NT2/D1 (cell line): ENCODE results near the gene KANSL1.

Source experiments
- DNase-seq: peaks from one replicate; pipeline ENCODE4 v3.0.0-alpha.2; 2011; ENCODE audit warnings: low read depth, low spot score
- H3K27me3 ChIP-seq: 2 replicates; pipeline ENCODE4 v1.6.0; 2011; ENCODE audit warnings: mild to moderate bottlenecking; ENCODE audit not compliant: insufficient read length, insufficient read depth
- H3K36me3 ChIP-seq: 2 replicates; pipeline ENCODE4 v1.6.1; 2011; ENCODE audit warnings: mild to moderate bottlenecking, low read length, mixed read lengths; ENCODE audit not compliant: insufficient read depth, insufficient read length
- H3K4me1 ChIP-seq: 2 replicates; pipeline ENCODE4 v1.5.1; 2011; ENCODE audit not compliant: insufficient read depth, insufficient read length
- H3K4me3 ChIP-seq: 2 replicates; pipeline ENCODE4 v1.5.1; 2011; ENCODE audit warnings: low read depth; ENCODE audit not compliant: insufficient read length
- H3K9ac ChIP-seq: 2 replicates; pipeline ENCODE4 v1.6.0; 2011; ENCODE audit warnings: low read depth; ENCODE audit not compliant: insufficient read length
- H3K9me3 ChIP-seq: 2 replicates; pipeline ENCODE4 v1.5.1; 2011; ENCODE audit warnings: mild to moderate bottlenecking, low read length; ENCODE audit not compliant: insufficient read depth
- SUZ12 ChIP-seq: IDR thresholded peaks from 2 replicates; pipeline ENCODE4 v1.6.1; 2011; ENCODE audit not compliant: insufficient read length, insufficient read depth; ENCODE audit errors: extremely low read depth
- YY1 ChIP-seq: IDR thresholded peaks from 2 replicates; pipeline ENCODE4 v1.6.1; 2011; ENCODE audit not compliant: insufficient read length, insufficient read depth
- ZNF274 ChIP-seq: IDR thresholded peaks from 2 replicates; pipeline ENCODE4 v1.6.1; 2011; ENCODE audit warnings: mild to moderate bottlenecking, low read depth, low read length

KANSL1 gene

GRCh38 chr17:45982791-45983613, 210.2 kb downstream of the KANSL1 start:
- peaks cover 13% of the 10 kb centered on the region for H3K4me1 ChIP-seq
- no peak overlapping the region for H3K9ac ChIP-seq
- H3K36me3 ChIP-seq: no peaks in the 10 kb centered on the region
- no peaks in the 10 kb centered on the region for H3K9me3 ChIP-seq
- no peak overlapping the region for H3K4me3 ChIP-seq
- TF ChIP-seq ZNF274 (no peak), YY1 (no peak), SUZ12 (no peak)
- no peak for DNase-seq
- peaks cover 2% of the 10 kb centered on the region for H3K27me3 ChIP-seq

- Histone ChIP-seq H3K9ac (no peak overlapping the region), H3K27me3 (peaks cover 2% of the 10 kb centered on the region), H3K4me1 (peaks cover 13% of the 10 kb centered on the region), H3K4me3 (no peak overlapping the region), H3K36me3 (no peaks in the 10 kb centered on the region), H3K9me3 (no peaks in the 10 kb centered on the region)
- no peak for DNase-seq
- TF ChIP-seq SUZ12 (no peak), YY1 (no peak), ZNF274 (no peak)
These were observed 211.9 kb downstream of the KANSL1 start for GRCh38 chr17:45981306-45981705.

- H3K9ac ChIP-seq: no peak overlapping the region
- H3K9me3 ChIP-seq: no peaks in the 10 kb centered on the region
- peaks cover 2% of the 10 kb centered on the region for H3K27me3 ChIP-seq
- DNase-seq: no peak
- H3K36me3 ChIP-seq: no peaks in the 10 kb centered on the region
- peaks cover 16% of the 10 kb centered on the region for H3K4me1 ChIP-seq
- TF ChIP-seq YY1: no peak
- TF ChIP-seq SUZ12: no peak
- no peak for TF ChIP-seq ZNF274
- H3K4me3 ChIP-seq: no peak overlapping the region
These were observed 212.4 kb downstream of the KANSL1 start for GRCh38 chr17:45980855-45981254.
